ENCODE data around the gene LSAMP. TPM values are rescaled to one million over a fixed set of nuclear protein-coding genes. Genes with fewer than 3 reads are reported as not detected.

LSAMP gene
- total and polyA plus RNA-seq, 2 of the 13 experiments (the other 11 are each of a cell fraction or from before 2014, with no cell fraction given) = not detected

DNA sequence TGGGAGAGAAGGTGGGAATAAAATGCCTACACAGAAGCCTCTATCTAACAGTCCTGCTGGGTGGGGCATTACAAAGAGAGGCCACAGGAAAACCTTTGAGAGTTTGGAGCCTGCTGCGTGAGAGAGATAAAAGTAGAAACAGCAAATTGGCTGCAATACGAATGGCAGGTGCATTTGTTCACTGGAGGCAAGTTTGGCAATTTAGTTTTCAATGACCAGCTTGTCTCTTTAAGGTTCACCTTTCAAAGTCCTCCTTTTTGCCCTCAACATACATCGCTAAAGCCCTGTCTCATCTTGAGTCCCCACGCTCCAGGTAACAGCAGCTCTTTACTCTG, 405.7 kb downstream of the LSAMP start:
- ATAC-seq (no peak), FAIRE-seq (no peak), DNase-seq (ENCODE audit: low spot score) (no peak)
- Histone ChIP-seq H3K4me3 (replicated peaks in 1 of 3; ENCODE audit: insufficient read depth in 1 of 3, low read depth in 2 of 3, low read length in 3 of 3) (no peak overlapping the region), H3K4me2 (ENCODE audit: low read depth, low read length) (no peak overlapping the region), H4K20me1 (ENCODE audit: insufficient read depth, low read length) (no peaks in the 10 kb centered on the region), H3K9ac (ENCODE audit: insufficient read depth, low read depth, low read length) (no peak overlapping the region), H3K27me3 (ENCODE audit: control insufficient read depth in 1 of 2, insufficient read depth in 2 of 2, low read length in 2 of 2) (no peaks in the 10 kb centered on the region), H3K4me1 (ENCODE audit: insufficient read depth, low read length) (no peaks in the 10 kb centered on the region), H3K27ac (ENCODE audit: extremely low read length, insufficient read depth, low read length) (no peak overlapping the region), H3K79me2 (ENCODE audit: insufficient read depth, low read length) (no peaks in the 10 kb centered on the region), H3K36me3 (replicated peaks in 1 of 2; ENCODE audit: control insufficient read depth in 1 of 2, insufficient read depth in 2 of 2, low read length in 2 of 2) (no peaks in the 10 kb centered on the region), H3K9me3 (ENCODE audit: low read length) (no peaks in the 10 kb centered on the region), H2AFZ (ENCODE audit: low read length) (no peak overlapping the region)
- WGBS (ENCODE audit: low lambda C conversion rate) = 4% methylated on average over 4 of the region's 4 CpGs
- no TSS peak for BruUV-seq (replicated peaks)
- intact Hi-C loops (cut with micrococcal nuclease; ENCODE audit: unreplicated experiment) = no loop called here
- CTCF ChIA-PET (ENCODE audit: low intra/inter-chr PET ratio, low total read pairs) = no interaction called here
- in situ Hi-C loops (cut with HindIII; ENCODE audit: extremely low pct_ligation_motif_present, low pct_unique_long_range_greater_than_20kb) = no loop called here
- TF ChIP-seq MLXIP (CRISPR knock-in tag; IDR thresholded peaks at IDR 0.05; ENCODE audit: borderline replicate concordance) = no peak
- TF ChIP-seq SMYD3 (CRISPR knock-in tag; IDR thresholded peaks at IDR 0.05) = no peak
- POLR2A ChIA-PET = no interaction called here

GRCh38 chr3:116038968-116039650, 406.2 kb downstream of the LSAMP start:
- Histone ChIP-seq H3K27me3 (ENCODE audit: control insufficient read depth in 1 of 2, insufficient read depth in 2 of 2, low read length in 2 of 2) (no peaks in the 10 kb centered on the region), H2AFZ (ENCODE audit: low read length) (no peak overlapping the region), H3K9me3 (ENCODE audit: low read length) (no peaks in the 10 kb centered on the region), H3K4me1 (ENCODE audit: insufficient read depth, low read length) (no peaks in the 10 kb centered on the region), H3K9ac (ENCODE audit: insufficient read depth, low read depth, low read length) (no peak overlapping the region), H3K4me2 (ENCODE audit: low read depth, low read length) (no peak overlapping the region), H4K20me1 (ENCODE audit: insufficient read depth, low read length) (no peaks in the 10 kb centered on the region), H3K36me3 (replicated peaks in 1 of 2; ENCODE audit: control insufficient read depth in 1 of 2, insufficient read depth in 2 of 2, low read length in 2 of 2) (no peaks in the 10 kb centered on the region), H3K79me2 (ENCODE audit: insufficient read depth, low read length) (no peaks in the 10 kb centered on the region), H3K27ac (ENCODE audit: extremely low read length, insufficient read depth, low read length) (no peak overlapping the region), H3K4me3 (replicated peaks in 1 of 3; ENCODE audit: insufficient read depth in 1 of 3, low read depth in 2 of 3, low read length in 3 of 3) (no peak overlapping the region)
- DNase-seq (ENCODE audit: low spot score) (no peak), ATAC-seq (no peak), FAIRE-seq (no peak)
- BruUV-seq (replicated peaks) = no TSS peak
- TF ChIP-seq THAP8 (CRISPR knock-in tag; IDR thresholded peaks at IDR 0.05; ENCODE audit: borderline replicate concordance) = no peak
- TF ChIP-seq ZFYVE20 (CRISPR knock-in tag; IDR thresholded peaks at IDR 0.05; ENCODE audit: borderline replicate concordance, low read depth) = no peak
- no peak for TF ChIP-seq HOXA9 (CRISPR knock-in tag; IDR thresholded peaks at IDR 0.05; ENCODE audit: borderline replicate concordance)
- TF ChIP-seq, protein P1, sequence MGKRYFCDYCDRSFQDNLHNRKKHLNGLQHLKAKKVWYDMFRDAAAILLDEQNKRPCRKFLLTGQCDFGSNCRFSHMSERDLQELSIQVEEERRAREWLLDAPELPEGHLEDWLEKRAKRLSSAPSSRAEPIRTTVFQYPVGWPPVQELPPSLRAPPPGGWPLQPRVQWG (CRISPR knock-in tag; IDR thresholded peaks at IDR 0.05; ENCODE audit: borderline replicate concordance, low read depth) = no peak
- TF ChIP-seq FOXP1 (IDR thresholded peaks at IDR 0.05) = no peak
- no peak for TF ChIP-seq FOXP1 (CRISPR knock-in tag; IDR thresholded peaks at IDR 0.05)
- no peak for TF ChIP-seq CEBPG (CRISPR knock-in tag; IDR thresholded peaks at IDR 0.05)
- no peak for TF ChIP-seq LCORL (IDR thresholded peaks at IDR 0.05)
- TF ChIP-seq LCORL (CRISPR knock-in tag; IDR thresholded peaks at IDR 0.05) = no peak
- TF ChIP-seq GATAD1 (CRISPR knock-in tag; IDR thresholded peaks at IDR 0.05) = no peak
- TF ChIP-seq DPF2 (CRISPR knock-in tag; IDR thresholded peaks at IDR 0.05; ENCODE audit: borderline replicate concordance, low read depth) = no peak
- TF ChIP-seq, protein P2, sequence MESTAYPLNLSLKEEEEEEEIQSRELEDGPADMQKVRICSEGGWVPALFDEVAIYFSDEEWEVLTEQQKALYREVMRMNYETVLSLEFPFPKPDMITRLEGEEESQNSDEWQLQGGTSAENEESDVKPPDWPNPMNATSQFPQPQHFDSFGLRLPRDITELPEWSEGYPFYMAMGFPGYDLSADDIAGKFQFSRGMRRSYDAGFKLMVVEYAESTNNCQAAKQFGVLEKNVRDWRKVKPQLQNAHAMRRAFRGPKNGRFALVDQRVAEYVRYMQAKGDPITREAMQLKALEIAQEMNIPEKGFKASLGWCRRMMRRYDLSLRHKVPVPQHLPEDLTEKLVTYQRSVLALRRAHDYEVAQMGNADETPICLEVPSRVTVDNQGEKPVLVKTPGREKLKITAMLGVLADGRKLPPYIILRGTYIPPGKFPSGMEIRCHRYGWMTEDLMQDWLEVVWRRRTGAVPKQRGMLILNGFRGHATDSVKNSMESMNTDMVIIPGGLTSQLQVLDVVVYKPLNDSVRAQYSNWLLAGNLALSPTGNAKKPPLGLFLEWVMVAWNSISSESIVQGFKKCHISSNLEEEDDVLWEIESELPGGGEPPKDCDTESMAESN (CRISPR knock-in tag; conservative IDR thresholded peaks at IDR 0.05) = no peak
- 0% methylated on average over 1 of the region's 1 CpG for WGBS (ENCODE audit: low lambda C conversion rate)
- POLR2A ChIA-PET = no interaction called here
- intact Hi-C loops (cut with micrococcal nuclease; ENCODE audit: unreplicated experiment) (no loop called here), in situ Hi-C loops (cut with HindIII; ENCODE audit: extremely low pct_ligation_motif_present, low pct_unique_long_range_greater_than_20kb) (no loop called here)
- CTCF ChIA-PET (ENCODE audit: low intra/inter-chr PET ratio, low total read pairs) = no interaction called here

All from HepG2 (cell line).